Vagina (tissue), 2 donors: ENCODE results near the gene AKAP13. TPM values are rescaled to one million over a fixed set of nuclear protein-coding genes. Genes with fewer than 3 reads are reported as not detected.
A peak's percentile ranks its signal among the peaks of the same experiment; 100 is the strongest.

Experiments used
- DNase-seq, 2 donors: peaks; one replicate each; pipeline ENCODE4 v3.0.0-alpha.2; 2017; ENCODE audit errors: extremely low spot score in 2 of 2
- H3K27ac ChIP-seq: fragments of 200-600 bp; sonication (generic); one replicate; pipeline ENCODE4 v1.5.1; 2019
- H3K27me3 ChIP-seq: fragments of 200-600 bp; sonication (generic); one replicate; pipeline ENCODE4 v1.5.1; 2019
- H3K36me3 ChIP-seq, 2 donors: fragments of 200-600 bp; sonication (generic); one replicate each; pipeline ENCODE4 v1.5.1; 2017 to 2019
- H3K4me1 ChIP-seq: fragments of 200-600 bp; sonication (generic); one replicate; pipeline ENCODE4 v1.5.1; 2019
- H3K4me3 ChIP-seq, 2 donors: fragments of 200-600 bp; sonication (generic); 1 replicate in 1 of 2; 2 replicates in 1 of 2; pipeline ENCODE4 v1.5.1; 2016 to 2019
- H3K9me3 ChIP-seq: fragments of 200-600 bp; sonication (generic); one replicate; pipeline ENCODE4 v1.5.1; 2019
- POLR2A ChIP-seq, 2 donors: fragments of 450-650 bp; IDR thresholded peaks; one replicate each; pipeline ENCODE4 v1.6.1; 2017; ENCODE audit warnings: antibody characterized with exemption in 2 of 2, mild to moderate bottlenecking in 2 of 2, moderate library complexity in 2 of 2
- POLR2AphosphoS5 ChIP-seq, 2 donors: sonication (generic); formaldehyde crosslinking; IDR thresholded peaks; one replicate each; pipeline ENCODE4 v1.9.0; 2017; ENCODE audit warnings: antibody characterized with exemption in 2 of 2, mild to moderate bottlenecking in 2 of 2, low read depth in 1 of 2; ENCODE audit not compliant: insufficient read depth in 1 of 2
- intact Hi-C: fragments of 100-400 bp; cut with DNase I; formaldehyde crosslinking; loops from one replicate; pipeline ENCODE4 v1.15.1; 2023
- total RNA-seq: library from RNA; depleted of rRNA; stranded (reverse); fragments of >200 nt; gene quantifications from one replicate; pipeline ENCODE4 v1.2.3, GENCODE V29; 2016
- TF ChIP-seq, protein P1 (sequence below), 3 experiments: fragments of 450-650 bp in 2 of 3; fragments of 200-600 bp in 1 of 3; sonication (generic) in 1 of 3; IDR thresholded peaks; one replicate each; pipeline ENCODE4 v1.5.1; 2017 to 2019; ENCODE audit warnings: antibody characterized with exemption in 3 of 3, mild to moderate bottlenecking in 2 of 3, moderate library complexity in 2 of 3

Gene AKAP13
- total RNA-seq, 1 donor from 2014 or later: 177 TPM

DNA sequence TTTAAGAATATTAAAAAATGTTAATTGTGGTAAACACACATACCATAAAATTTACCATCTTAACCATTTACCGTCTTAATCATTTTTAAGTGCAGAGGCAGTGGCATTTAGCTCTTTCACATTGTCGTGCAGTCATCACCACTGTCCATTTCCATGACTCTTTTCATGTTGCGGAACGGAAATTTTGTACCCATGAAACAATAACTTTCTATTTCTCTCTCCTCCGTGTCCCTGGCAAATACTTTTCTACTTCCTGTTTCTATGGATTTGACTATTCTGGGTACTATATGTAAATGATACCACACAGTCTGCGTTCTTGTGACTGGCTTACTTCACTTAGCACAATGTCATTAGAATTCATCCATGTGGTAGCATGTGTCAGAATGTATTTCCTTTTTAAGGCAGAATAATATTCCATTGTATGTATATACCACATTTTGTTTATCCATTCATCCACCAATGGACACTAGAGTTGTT is 27.9 kb downstream of the AKAP13 start:
- Histone ChIP-seq H3K4me3 (no peak overlapping the region), H3K27me3 (no peaks in the 10 kb centered on the region), H3K27ac (peak overlapping the region; percentile 10), H3K4me1 (peaks cover 78% of the 10 kb centered on the region), H3K36me3 (no peaks in the 10 kb centered on the region), H3K9me3 (no peaks in the 10 kb centered on the region)
- DNase-seq: no peak
- TF ChIP-seq POLR2A (IDR thresholded peaks at IDR 0.05): no peak
- TF ChIP-seq POLR2AphosphoS5 (IDR thresholded peaks at IDR 0.05; ENCODE audit: insufficient read depth in 1 of 2, low read depth in 1 of 2): no peak
- TF ChIP-seq, protein P1, sequence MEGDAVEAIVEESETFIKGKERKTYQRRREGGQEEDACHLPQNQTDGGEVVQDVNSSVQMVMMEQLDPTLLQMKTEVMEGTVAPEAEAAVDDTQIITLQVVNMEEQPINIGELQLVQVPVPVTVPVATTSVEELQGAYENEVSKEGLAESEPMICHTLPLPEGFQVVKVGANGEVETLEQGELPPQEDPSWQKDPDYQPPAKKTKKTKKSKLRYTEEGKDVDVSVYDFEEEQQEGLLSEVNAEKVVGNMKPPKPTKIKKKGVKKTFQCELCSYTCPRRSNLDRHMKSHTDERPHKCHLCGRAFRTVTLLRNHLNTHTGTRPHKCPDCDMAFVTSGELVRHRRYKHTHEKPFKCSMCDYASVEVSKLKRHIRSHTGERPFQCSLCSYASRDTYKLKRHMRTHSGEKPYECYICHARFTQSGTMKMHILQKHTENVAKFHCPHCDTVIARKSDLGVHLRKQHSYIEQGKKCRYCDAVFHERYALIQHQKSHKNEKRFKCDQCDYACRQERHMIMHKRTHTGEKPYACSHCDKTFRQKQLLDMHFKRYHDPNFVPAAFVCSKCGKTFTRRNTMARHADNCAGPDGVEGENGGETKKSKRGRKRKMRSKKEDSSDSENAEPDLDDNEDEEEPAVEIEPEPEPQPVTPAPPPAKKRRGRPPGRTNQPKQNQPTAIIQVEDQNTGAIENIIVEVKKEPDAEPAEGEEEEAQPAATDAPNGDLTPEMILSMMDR (IDR thresholded peaks at IDR 0.05): no peak
- intact Hi-C loops: no loop called here

DNA sequence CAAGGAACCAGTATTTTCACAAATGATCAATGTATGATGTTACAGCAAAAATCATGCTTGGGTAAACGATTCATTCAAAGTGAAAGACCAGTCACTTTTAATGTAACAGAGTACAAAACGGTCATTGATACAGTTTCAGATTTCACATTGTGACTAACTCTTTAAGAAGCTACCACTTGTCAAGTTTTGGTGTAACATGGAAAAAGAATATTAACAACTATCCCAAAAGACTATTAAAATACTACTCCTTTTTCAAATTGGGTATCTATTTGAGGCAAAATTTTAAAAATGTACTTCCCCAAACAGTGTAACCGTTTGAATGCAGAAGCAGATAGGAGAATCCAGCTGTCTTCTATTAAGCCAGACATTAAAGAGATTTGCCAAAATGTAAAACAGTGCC is 31.7 kb downstream of the AKAP13 start:
- no peak overlapping the region for H3K4me3 ChIP-seq
- no peak for DNase-seq
- H3K4me1 ChIP-seq: peaks cover 69% of the 10 kb centered on the region
- H3K27ac ChIP-seq: no peak overlapping the region
- H3K36me3 ChIP-seq: no peaks in the 10 kb centered on the region
- no peaks in the 10 kb centered on the region for H3K27me3 ChIP-seq
- H3K9me3 ChIP-seq: no peaks in the 10 kb centered on the region
- intact Hi-C loops: no loop called here
- TF ChIP-seq, protein P1 (IDR thresholded peaks at IDR 0.05): no peak
- TF ChIP-seq POLR2A (IDR thresholded peaks at IDR 0.05) (no peak), POLR2AphosphoS5 (IDR thresholded peaks at IDR 0.05; ENCODE audit: insufficient read depth in 1 of 2, low read depth in 1 of 2) (no peak)

DNA sequence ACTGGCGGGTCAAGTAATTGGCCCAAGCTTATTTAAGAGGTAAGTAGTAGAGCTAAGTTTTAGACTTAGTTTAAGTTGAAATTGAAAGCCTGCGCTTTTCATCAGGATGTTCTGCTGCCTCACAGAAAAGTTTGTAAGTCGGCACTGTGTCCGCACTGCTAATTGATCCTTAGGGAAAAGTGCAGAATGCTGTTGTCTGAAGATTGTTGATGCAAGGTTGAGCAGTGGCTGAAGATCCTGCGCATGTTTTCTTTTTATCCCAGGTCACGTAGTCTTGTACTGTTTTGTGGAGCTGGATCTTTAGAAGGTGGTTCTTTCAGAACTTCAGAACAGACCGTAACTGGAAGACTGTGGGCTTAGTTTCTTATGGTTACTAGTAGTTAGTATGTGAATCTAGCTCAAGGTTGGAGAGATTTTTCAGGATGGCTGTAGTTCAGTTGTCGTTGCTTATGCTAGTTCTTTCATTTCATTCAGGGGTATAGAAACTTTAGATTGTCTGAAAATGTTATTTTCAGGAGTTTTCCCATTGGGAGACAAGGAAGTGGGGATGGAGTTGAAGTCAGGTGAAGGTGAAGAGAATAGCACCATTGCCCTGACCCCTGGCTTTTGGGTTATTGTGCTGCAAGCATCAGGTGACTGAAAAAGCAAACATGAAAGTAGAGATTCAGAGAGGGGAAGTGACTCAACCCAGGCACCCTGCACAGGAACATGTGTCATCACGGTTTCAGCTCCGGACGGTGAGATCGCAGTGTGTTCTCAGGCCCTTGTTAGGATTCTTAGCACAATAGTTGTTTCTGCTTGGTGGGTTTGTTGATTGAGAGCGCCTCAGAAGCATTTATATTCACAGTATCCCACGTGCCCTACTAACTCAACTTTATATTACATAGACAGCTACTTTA is 32.8 kb downstream of the AKAP13 start:
- no peaks in the 10 kb centered on the region for H3K36me3 ChIP-seq
- H3K4me1 ChIP-seq: peaks cover 58% of the 10 kb centered on the region
- H3K9me3 ChIP-seq: no peaks in the 10 kb centered on the region
- no peak for TF ChIP-seq POLR2A (IDR thresholded peaks at IDR 0.05)
- TF ChIP-seq POLR2AphosphoS5 (IDR thresholded peaks at IDR 0.05; ENCODE audit: insufficient read depth in 1 of 2, low read depth in 1 of 2): peak in 1 of 2 donors; percentile 89
- TF ChIP-seq, protein P1 (IDR thresholded peaks at IDR 0.05): no peak
- intact Hi-C loops: no loop called here
- H3K27me3 ChIP-seq: no peaks in the 10 kb centered on the region
- H3K27ac ChIP-seq: peak overlapping the region; percentile 56
- peak in 1 of 2 donors; percentile 88 for DNase-seq
- H3K4me3 ChIP-seq: no peak overlapping the region

DNA sequence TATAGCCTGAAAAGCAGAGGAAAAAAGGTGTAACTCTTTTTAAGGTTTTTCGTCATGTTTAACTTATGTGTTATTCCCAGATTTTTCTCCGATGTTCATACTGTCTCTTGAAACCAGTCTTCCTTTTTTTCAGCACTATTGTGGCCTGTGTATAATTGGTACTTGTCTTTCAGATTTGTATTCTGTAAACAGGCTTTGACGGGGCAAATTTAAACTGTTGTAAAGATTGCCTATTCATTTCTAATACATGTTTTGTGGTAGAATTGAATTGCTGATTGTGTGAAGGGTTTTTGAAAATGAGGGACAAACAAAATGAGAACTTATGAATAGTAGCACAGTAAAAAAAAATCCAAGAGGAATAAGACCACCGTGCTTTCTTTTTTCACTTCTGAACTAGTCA is 33.6 kb downstream of the AKAP13 start:
- H3K4me1 ChIP-seq: peaks cover 51% of the 10 kb centered on the region
- no peaks in the 10 kb centered on the region for H3K27me3 ChIP-seq
- no peak for TF ChIP-seq POLR2A (IDR thresholded peaks at IDR 0.05)
- TF ChIP-seq, protein P1 (IDR thresholded peaks at IDR 0.05): no peak
- TF ChIP-seq POLR2AphosphoS5 (IDR thresholded peaks at IDR 0.05; ENCODE audit: insufficient read depth in 1 of 2, low read depth in 1 of 2): no peak
- no peaks in the 10 kb centered on the region for H3K9me3 ChIP-seq
- H3K4me3 ChIP-seq: no peak overlapping the region
- no peaks in the 10 kb centered on the region for H3K36me3 ChIP-seq
- peak overlapping the region; percentile 56 for H3K27ac ChIP-seq
- no peak for DNase-seq
- intact Hi-C loops: no loop called here

DNA sequence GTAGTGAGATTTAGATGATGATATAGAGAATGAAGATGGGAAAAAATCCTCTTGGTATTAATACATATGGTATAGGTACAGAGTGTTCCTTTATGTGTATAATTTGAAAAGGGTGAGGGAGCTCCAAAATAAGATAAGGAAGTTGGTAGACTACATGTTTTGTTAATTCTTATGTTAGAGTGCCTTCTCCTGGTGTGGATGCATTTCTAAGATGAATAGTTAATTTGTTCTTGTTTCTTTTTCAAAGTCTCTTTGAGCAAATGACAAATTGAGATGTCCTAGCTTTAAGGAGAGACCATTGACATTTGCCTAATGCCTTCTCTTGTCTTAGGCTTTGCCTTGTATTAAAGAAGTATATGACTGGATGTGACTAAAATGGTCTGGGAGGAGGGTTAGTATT is 34.1 kb downstream of the AKAP13 start:
- Histone ChIP-seq H3K36me3 (no peaks in the 10 kb centered on the region), H3K4me3 (no peak overlapping the region), H3K4me1 (peaks cover 51% of the 10 kb centered on the region), H3K27ac (peak overlapping the region; percentile 56), H3K27me3 (no peaks in the 10 kb centered on the region), H3K9me3 (no peaks in the 10 kb centered on the region)
- no peak for DNase-seq
- intact Hi-C loops: no loop called here
- no peak for TF ChIP-seq POLR2A (IDR thresholded peaks at IDR 0.05)
- TF ChIP-seq, protein P1 (IDR thresholded peaks at IDR 0.05): peak in 1 of 3 experiments; percentile 22
